ENCODE measurements around the gene ARAF.

The ARAF gene

GRCh38 chrX:47620303-47620685 lies 59.3 kb downstream of the ARAF start:
- no peak for DNase-seq (ENCODE audit: low read depth)
